ENCODE data around the gene SLC10A7. TPM values are rescaled to one million over a fixed set of nuclear protein-coding genes. Genes with fewer than 3 reads are reported as not detected.

Gene SLC10A7
- total RNA-seq, 1 experiment from 2014 or later, result 15.9 TPM

- CTCF ChIA-PET, result no interaction called here
- Mint-ChIP-seq H3K9me3 (ENCODE audit: low read depth, unreplicated experiment) (no peaks in the 10 kb centered on the region), H3K36me3 (ENCODE audit: insufficient read depth, unreplicated experiment) (no peaks in the 10 kb centered on the region), H3K4me1 (ENCODE audit: low read depth, unreplicated experiment) (peaks cover 10% of the 10 kb centered on the region), H3K27me3 (ENCODE audit: unreplicated experiment) (no peaks in the 10 kb centered on the region), H3K27ac (ENCODE audit: unreplicated experiment) (no peak overlapping the region), H3K4me3 (ENCODE audit: low read depth, unreplicated experiment) (no peak overlapping the region)
- BruUV-seq (replicated peaks), result no TSS peak
- no peak for TF ChIP-seq CTCF (IDR thresholded peaks at IDR 0.05; ENCODE audit: unreplicated experiment)
- DNase-seq, result peak; percentile 26
- intact Hi-C loops (cut with micrococcal nuclease; ENCODE audit: unreplicated experiment), result no loop called here
These were observed 289.5 kb downstream of the SLC10A7 start for GRCh38 chr4:146232131-146232722.

- no peaks in the 10 kb centered on the region for H3K9me3 Mint-ChIP-seq (ENCODE audit: low read depth, unreplicated experiment)
- peaks cover 10% of the 10 kb centered on the region for H3K4me1 Mint-ChIP-seq (ENCODE audit: low read depth, unreplicated experiment)
These were observed 292.3 kb downstream of the SLC10A7 start for GRCh38 chr4:146229406-146229805.

GRCh38 chr4:146224326-146224966 lies 297.3 kb downstream of the SLC10A7 start:
- H3K4me3 Mint-ChIP-seq (ENCODE audit: low read depth, unreplicated experiment), result no peak overlapping the region
- no peaks in the 10 kb centered on the region for H3K36me3 Mint-ChIP-seq (ENCODE audit: insufficient read depth, unreplicated experiment)
- CTCF ChIA-PET, result no interaction called here
- H3K27me3 Mint-ChIP-seq (ENCODE audit: unreplicated experiment), result no peaks in the 10 kb centered on the region
- DNase-seq, result no peak
- TF ChIP-seq CTCF (IDR thresholded peaks at IDR 0.05; ENCODE audit: unreplicated experiment), result no peak
- H3K9me3 Mint-ChIP-seq (ENCODE audit: low read depth, unreplicated experiment), result no peaks in the 10 kb centered on the region
- intact Hi-C loops (cut with micrococcal nuclease; ENCODE audit: unreplicated experiment), result no loop called here
- H3K4me1 Mint-ChIP-seq (ENCODE audit: low read depth, unreplicated experiment), result no peaks in the 10 kb centered on the region
- no peak overlapping the region for H3K27ac Mint-ChIP-seq (ENCODE audit: unreplicated experiment)
- no TSS peak for BruUV-seq (replicated peaks)

More at GRCh38 chr4:146229406-146229805, 292.3 kb downstream of the SLC10A7 start:
- no peak for DNase-seq
- Mint-ChIP-seq H3K27ac (ENCODE audit: unreplicated experiment) (no peak overlapping the region), H3K4me3 (ENCODE audit: low read depth, unreplicated experiment) (no peak overlapping the region), H3K36me3 (ENCODE audit: insufficient read depth, unreplicated experiment) (no peaks in the 10 kb centered on the region), H3K27me3 (ENCODE audit: unreplicated experiment) (no peaks in the 10 kb centered on the region)
- CTCF ChIA-PET, result no interaction called here
- intact Hi-C loops (cut with micrococcal nuclease; ENCODE audit: unreplicated experiment), result no loop called here
- no TSS peak for BruUV-seq (replicated peaks)
- TF ChIP-seq CTCF (IDR thresholded peaks at IDR 0.05; ENCODE audit: unreplicated experiment), result no peak

GRCh38 chr4:146222313-146222712 lies 299.4 kb downstream of the SLC10A7 start:
- CTCF ChIA-PET, result no interaction called here
- Mint-ChIP-seq H3K4me3 (ENCODE audit: low read depth, unreplicated experiment) (peak overlapping the region; percentile 47), H3K4me1 (ENCODE audit: low read depth, unreplicated experiment) (no peaks in the 10 kb centered on the region), H3K27ac (ENCODE audit: unreplicated experiment) (no peak overlapping the region), H3K9me3 (ENCODE audit: low read depth, unreplicated experiment) (no peaks in the 10 kb centered on the region), H3K36me3 (ENCODE audit: insufficient read depth, unreplicated experiment) (no peaks in the 10 kb centered on the region), H3K27me3 (ENCODE audit: unreplicated experiment) (no peaks in the 10 kb centered on the region)
- intact Hi-C loops (cut with micrococcal nuclease; ENCODE audit: unreplicated experiment), result no loop called here
- BruUV-seq (replicated peaks), result no TSS peak
- peak; percentile 16 for DNase-seq
- TF ChIP-seq CTCF (IDR thresholded peaks at IDR 0.05; ENCODE audit: unreplicated experiment), result no peak
